Lower leg skin (tissue), 4 donors: ENCODE data around the gene PHLDB3. TPM values are rescaled to one million over a fixed set of nuclear protein-coding genes. Genes with fewer than 3 reads are reported as not detected.

Source experiments
- DNase-seq, 2 donors: peaks; one replicate each; pipeline ENCODE4 v3.0.0-alpha.2; 2019; ENCODE audit warnings: low spot score in 2 of 2
- H3K4me3 ChIP-seq: fragments of 200-600 bp; sonication (generic); 2 replicates; pipeline ENCODE4 v1.5.1; 2017; ENCODE audit warnings: mild to moderate bottlenecking, low read depth; ENCODE audit not compliant: poor library complexity, severe bottlenecking
- POLR2A ChIP-seq, 2 donors: fragments of 450-650 bp; IDR thresholded peaks; one replicate each; pipeline ENCODE4 v1.6.1; 2016 to 2017; ENCODE audit warnings: antibody characterized with exemption in 2 of 2, mild to moderate bottlenecking in 1 of 2, moderate library complexity in 1 of 2
- WGBS, 2 donors: methylation state at CpG; one replicate each; pipeline ENCODE4 v1.1.5; 2018; 5-methylcytosine and 5-hydroxymethylcytosine counted together
- intact Hi-C: fragments of 100-400 bp; cut with DNase I; formaldehyde crosslinking; loops from one replicate; pipeline ENCODE4 v1.15.0; 2023; ENCODE audit warnings: low total_unique reads
- total RNA-seq, 4 donors: library from RNA; depleted of rRNA; stranded (reverse); fragments of >200 nt; gene quantifications; one replicate each; pipeline ENCODE4 v1.1.0, GENCODE V29; 2016
- TF ChIP-seq, protein P1 (sequence below), 3 donors: fragments of 450-650 bp; IDR thresholded peaks; one replicate each; pipeline ENCODE4 v1.5.1; 2016; ENCODE audit warnings: antibody characterized with exemption in 3 of 3, mild to moderate bottlenecking in 3 of 3, moderate library complexity in 2 of 3

The PHLDB3 gene
- total RNA-seq, 4 donors from 2014 or later, result 86.9 to 136 (median 114) TPM

DNA sequence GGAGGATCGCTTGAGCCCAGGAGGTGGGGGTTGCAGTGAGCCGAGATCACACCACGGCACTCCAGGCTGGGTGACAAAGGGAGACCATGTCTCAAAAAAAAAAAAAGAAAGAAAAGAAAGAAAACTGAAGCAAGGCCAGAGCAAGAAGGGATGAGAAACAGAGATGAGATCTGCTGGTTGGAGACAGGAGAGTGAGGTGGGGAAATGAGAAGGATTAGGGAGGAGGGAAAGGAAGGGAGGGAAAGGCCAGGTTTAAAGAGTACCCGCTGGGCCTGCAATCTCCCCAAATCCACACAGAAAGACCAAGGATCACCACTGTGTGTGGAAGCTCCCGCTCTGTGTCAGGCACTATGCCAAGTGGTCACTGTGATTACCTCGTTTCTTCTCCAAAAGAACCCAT lies 22.8 kb downstream of the PHLDB3 start:
- no peak overlapping the region for H3K4me3 ChIP-seq
- 88 to 89% methylated on average over 6 of the region's 6 CpGs for WGBS, 2 donors
- DNase-seq, result no peak
- TF ChIP-seq POLR2A (IDR thresholded peaks at IDR 0.05), result no peak
- TF ChIP-seq, protein P1, sequence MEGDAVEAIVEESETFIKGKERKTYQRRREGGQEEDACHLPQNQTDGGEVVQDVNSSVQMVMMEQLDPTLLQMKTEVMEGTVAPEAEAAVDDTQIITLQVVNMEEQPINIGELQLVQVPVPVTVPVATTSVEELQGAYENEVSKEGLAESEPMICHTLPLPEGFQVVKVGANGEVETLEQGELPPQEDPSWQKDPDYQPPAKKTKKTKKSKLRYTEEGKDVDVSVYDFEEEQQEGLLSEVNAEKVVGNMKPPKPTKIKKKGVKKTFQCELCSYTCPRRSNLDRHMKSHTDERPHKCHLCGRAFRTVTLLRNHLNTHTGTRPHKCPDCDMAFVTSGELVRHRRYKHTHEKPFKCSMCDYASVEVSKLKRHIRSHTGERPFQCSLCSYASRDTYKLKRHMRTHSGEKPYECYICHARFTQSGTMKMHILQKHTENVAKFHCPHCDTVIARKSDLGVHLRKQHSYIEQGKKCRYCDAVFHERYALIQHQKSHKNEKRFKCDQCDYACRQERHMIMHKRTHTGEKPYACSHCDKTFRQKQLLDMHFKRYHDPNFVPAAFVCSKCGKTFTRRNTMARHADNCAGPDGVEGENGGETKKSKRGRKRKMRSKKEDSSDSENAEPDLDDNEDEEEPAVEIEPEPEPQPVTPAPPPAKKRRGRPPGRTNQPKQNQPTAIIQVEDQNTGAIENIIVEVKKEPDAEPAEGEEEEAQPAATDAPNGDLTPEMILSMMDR (IDR thresholded peaks at IDR 0.05), result no peak
- intact Hi-C loops, result no loop called here

DNA sequence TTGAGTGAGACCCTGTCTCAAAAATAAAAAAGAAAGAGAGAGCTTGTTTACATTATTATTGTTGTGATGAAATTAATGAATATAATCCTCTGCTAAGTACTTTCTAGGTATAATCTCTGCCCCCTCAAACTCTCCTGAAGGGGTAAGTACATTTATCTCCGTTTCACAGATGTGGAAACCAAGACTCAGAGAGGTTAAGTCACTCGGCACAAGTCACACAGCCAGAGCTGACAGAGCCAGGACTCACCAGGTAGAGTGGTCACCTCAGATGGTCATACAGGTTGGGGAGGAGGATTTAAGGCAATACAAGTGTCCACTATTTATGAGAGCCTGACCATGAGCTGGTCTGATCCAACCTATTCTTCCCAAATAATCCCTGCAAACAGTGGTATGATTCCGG lies 24.0 kb downstream of the PHLDB3 start:
- TF ChIP-seq POLR2A (IDR thresholded peaks at IDR 0.05), result no peak
- TF ChIP-seq, protein P1 (IDR thresholded peaks at IDR 0.05), result no peak

DNA sequence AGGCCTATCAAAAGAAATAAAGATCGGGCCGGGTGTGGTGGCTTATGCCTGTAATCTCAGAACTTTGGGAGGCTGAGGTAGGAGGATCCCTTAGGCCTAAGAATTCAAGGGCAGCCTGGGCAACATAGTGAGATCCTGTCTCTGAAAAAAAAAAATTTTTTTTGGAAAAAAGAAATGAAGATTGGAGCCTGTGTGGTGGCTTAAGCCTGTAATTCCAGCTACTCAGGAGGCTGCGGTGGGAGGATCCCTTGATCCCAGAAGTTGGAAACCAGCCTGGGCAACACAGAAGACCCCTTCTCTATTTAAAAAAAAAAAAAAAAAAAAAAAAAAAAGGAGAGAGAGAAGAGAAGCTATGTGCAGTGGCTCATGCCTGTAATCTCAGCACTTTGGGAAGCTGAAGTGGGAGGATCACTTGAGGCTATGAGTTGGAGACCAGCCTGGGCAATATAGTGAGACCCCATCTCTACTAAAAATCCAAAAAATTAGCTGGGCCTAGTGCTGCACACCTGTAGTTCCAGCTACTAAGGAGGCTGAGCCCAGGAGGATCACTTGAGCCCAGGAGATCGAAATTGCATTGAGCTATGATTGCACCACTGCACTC lies 24.5 kb downstream of the PHLDB3 start:
- no peak for DNase-seq
- TF ChIP-seq, protein P1 (IDR thresholded peaks at IDR 0.05), result no peak
- 93% methylated on average over 4 of the region's 4 CpGs for WGBS, 2 donors
- intact Hi-C loops, result no loop called here
- no peak overlapping the region for H3K4me3 ChIP-seq

More for the DNA sequence above, 24.0 kb downstream of the PHLDB3 start:
- DNase-seq, result no peak
- 93% methylated on average over 3 of the region's 3 CpGs for WGBS, 2 donors
- no peak overlapping the region for H3K4me3 ChIP-seq
- intact Hi-C loops, result no loop called here

DNA sequence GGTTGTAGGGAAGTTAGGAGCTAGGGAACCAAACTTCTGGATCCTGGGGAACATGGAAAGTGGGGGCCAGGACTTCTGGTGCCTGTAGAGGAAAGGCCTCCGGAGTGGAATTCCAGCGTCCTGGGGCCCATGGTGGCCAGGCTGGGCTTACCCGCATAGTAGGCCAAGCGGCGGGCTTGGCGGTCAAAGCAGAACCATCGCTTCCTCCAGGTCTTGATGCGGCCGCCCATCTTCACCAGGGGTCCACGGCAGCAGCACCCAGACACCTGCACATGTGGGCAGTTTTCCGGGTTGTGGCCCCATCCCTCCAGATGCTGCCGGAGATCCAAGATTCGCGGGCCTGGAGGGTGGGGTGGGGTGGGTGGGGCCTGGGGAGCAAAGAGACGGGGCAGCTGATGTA lies 25.3 kb downstream of the PHLDB3 start:
- 93 to 94% methylated on average over 15 of the region's 15 CpGs for WGBS, 2 donors
- intact Hi-C loops, result no loop called here

DNA sequence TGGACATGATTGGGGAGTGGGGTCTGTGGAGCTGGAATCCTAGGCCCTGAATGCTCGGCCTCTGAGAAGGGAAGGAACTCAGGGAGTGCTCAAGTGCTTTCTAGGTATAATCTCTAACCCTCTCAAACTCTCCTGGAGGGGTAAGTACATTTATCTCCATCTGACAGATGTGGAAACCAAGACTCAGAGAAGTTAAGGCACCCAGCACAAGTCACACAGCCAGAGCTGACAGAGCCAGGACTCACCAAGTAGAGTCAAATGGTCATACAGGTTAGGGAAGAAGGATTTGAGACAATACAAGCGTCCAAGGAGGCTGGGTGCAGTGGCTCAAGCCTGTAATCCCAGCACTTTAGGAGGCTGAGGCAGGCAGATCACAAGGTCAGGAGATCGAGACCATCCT lies 26.2 kb downstream of the PHLDB3 start:
- WGBS, 2 donors, result 92 to 98% methylated on average over 3 of the region's 3 CpGs
- intact Hi-C loops, result no loop called here
- TF ChIP-seq, protein P1 (IDR thresholded peaks at IDR 0.05), result no peak
- TF ChIP-seq POLR2A (IDR thresholded peaks at IDR 0.05), result no peak
- no peak for DNase-seq
- H3K4me3 ChIP-seq, result no peak overlapping the region

More for the DNA sequence above, 25.3 kb downstream of the PHLDB3 start:
- no peak overlapping the region for H3K4me3 ChIP-seq
- no peak for TF ChIP-seq POLR2A (IDR thresholded peaks at IDR 0.05)
- TF ChIP-seq, protein P1 (IDR thresholded peaks at IDR 0.05), result no peak
- no peak for DNase-seq

DNA sequence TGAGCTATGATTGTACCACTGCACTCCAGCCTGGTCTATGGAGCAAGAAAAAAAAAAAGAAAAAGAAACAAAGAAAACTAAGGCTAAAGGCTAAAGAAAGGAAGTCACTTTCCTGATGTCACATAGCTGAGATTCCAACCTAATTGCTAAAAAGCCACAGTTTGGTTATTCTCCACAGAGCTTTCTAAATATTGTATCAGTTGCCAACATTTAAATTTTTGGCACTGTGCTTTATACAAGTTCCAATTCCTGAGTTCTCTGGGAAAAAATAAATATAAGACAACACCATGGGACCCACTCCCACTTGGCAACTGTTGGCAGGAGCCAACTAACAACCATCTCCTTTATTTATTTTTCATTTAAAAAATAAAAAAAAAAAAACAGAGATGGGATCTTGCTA lies 27.9 kb downstream of the PHLDB3 start:
- TF ChIP-seq, protein P1 (IDR thresholded peaks at IDR 0.05), result no peak
- TF ChIP-seq POLR2A (IDR thresholded peaks at IDR 0.05), result no peak
- no peak overlapping the region for H3K4me3 ChIP-seq
- intact Hi-C loops, result no loop called here
- no peak for DNase-seq
